Upper lobe of left lung (tissue), 4 donors: ENCODE data around the gene LRRTM2.

Source experiments
- CTCF ChIP-seq, 6 experiments: fragments of 450-650 bp in 4 of 6; fragments of 200-600 bp in 2 of 6; sonication (generic) in 2 of 6; IDR thresholded peaks; one replicate each; pipeline ENCODE4 v1.5.1; 2016 to 2019; ENCODE audit warnings: antibody characterized with exemption in 6 of 6
- EP300 ChIP-seq, 4 donors: sonication (generic); formaldehyde crosslinking; IDR thresholded peaks; one replicate each; pipeline ENCODE4 v1.5.1; 2017; ENCODE audit warnings: antibody characterized with exemption in 4 of 4, control low read depth in 2 of 4
- POLR2A ChIP-seq, 4 donors: fragments of 450-650 bp; IDR thresholded peaks; one replicate each; pipeline ENCODE4 v1.5.1; 2016 to 2017; ENCODE audit warnings: antibody characterized with exemption in 4 of 4, mild to moderate bottlenecking in 2 of 4

- TF ChIP-seq CTCF (IDR thresholded peaks at IDR 0.05) (no peak), POLR2A (IDR thresholded peaks at IDR 0.05) (no peak), EP300 (IDR thresholded peaks at IDR 0.05) (no peak)
These were observed 5.2 kb downstream of the LRRTM2 start for GRCh38 chr5:138869763-138870500.
